ENCODE measurements around the gene ADORA2A. TPM values are rescaled to one million over a fixed set of nuclear protein-coding genes. Genes with fewer than 3 reads are reported as not detected.

The ADORA2A gene
- total RNA-seq, 1 donor from 2014 or later = 7.2 TPM

- TF ChIP-seq CTCF (conservative IDR thresholded peaks at IDR 0.05) = no peak
- Mint-ChIP-seq H3K4me3 (no peak overlapping the region), H3K27me3 (peaks cover 11% of the 10 kb centered on the region), H3K27ac (no peak overlapping the region), H3K9me3 (no peaks in the 10 kb centered on the region), H3K4me1 (ENCODE audit: unreplicated experiment) (peaks cover 3% of the 10 kb centered on the region), H3K36me3 (no peaks in the 10 kb centered on the region)
- DNase-seq (ENCODE audit: extremely low spot score, unreplicated experiment) = no peak
Observed at GRCh38 chr22:24420072-24420976, 7.1 kb upstream of the ADORA2A start.

- no peak for TF ChIP-seq CTCF (conservative IDR thresholded peaks at IDR 0.05)
- H3K4me3 Mint-ChIP-seq = peak overlapping the region; percentile 67
- DNase-seq (ENCODE audit: extremely low spot score, unreplicated experiment) = no peak
- H3K27ac Mint-ChIP-seq = peak overlapping the region; percentile 36
- no peaks in the 10 kb centered on the region for H3K9me3 Mint-ChIP-seq
- no peaks in the 10 kb centered on the region for H3K36me3 Mint-ChIP-seq
- peaks cover 18% of the 10 kb centered on the region for H3K27me3 Mint-ChIP-seq
- H3K4me1 Mint-ChIP-seq (ENCODE audit: unreplicated experiment) = peaks cover 5% of the 10 kb centered on the region
Observed at GRCh38 chr22:24420977-24421343, 6.4 kb upstream of the ADORA2A start.

GRCh38 chr22:24421428-24421931, 5.9 kb upstream of the ADORA2A start:
- Mint-ChIP-seq H3K36me3 (no peaks in the 10 kb centered on the region), H3K27ac (peak overlapping the region; percentile 36), H3K27me3 (peaks cover 22% of the 10 kb centered on the region), H3K9me3 (no peaks in the 10 kb centered on the region), H3K4me3 (peak overlapping the region; percentile 67), H3K4me1 (ENCODE audit: unreplicated experiment) (peaks cover 8% of the 10 kb centered on the region)
- DNase-seq (ENCODE audit: extremely low spot score, unreplicated experiment) = no peak
- peak; percentile 43 for TF ChIP-seq CTCF (conservative IDR thresholded peaks at IDR 0.05)

- peak overlapping the region; percentile 67 for H3K27ac Mint-ChIP-seq
- no peak for TF ChIP-seq CTCF (conservative IDR thresholded peaks at IDR 0.05)
- peaks cover 8% of the 10 kb centered on the region for H3K4me1 Mint-ChIP-seq (ENCODE audit: unreplicated experiment)
Observed at GRCh38 chr22:24422102-24422665, 5.2 kb upstream of the ADORA2A start.

GRCh38 chr22:24423519-24424000, 3.8 kb upstream of the ADORA2A start:
- H3K9me3 Mint-ChIP-seq = no peaks in the 10 kb centered on the region
- peaks cover 13% of the 10 kb centered on the region for H3K4me1 Mint-ChIP-seq (ENCODE audit: unreplicated experiment)
- no peaks in the 10 kb centered on the region for H3K36me3 Mint-ChIP-seq
- peak overlapping the region; percentile 71 for H3K4me3 Mint-ChIP-seq
- peak; percentile 93 for TF ChIP-seq CTCF (conservative IDR thresholded peaks at IDR 0.05)
- H3K27me3 Mint-ChIP-seq = peaks cover 31% of the 10 kb centered on the region
- peak; percentile 83 for DNase-seq (ENCODE audit: extremely low spot score, unreplicated experiment)
- H3K27ac Mint-ChIP-seq = no peak overlapping the region

More at GRCh38 chr22:24422102-24422665, 5.2 kb upstream of the ADORA2A start:
- Mint-ChIP-seq H3K27me3 (peaks cover 27% of the 10 kb centered on the region), H3K9me3 (no peaks in the 10 kb centered on the region), H3K4me3 (peak overlapping the region; percentile 83), H3K36me3 (no peaks in the 10 kb centered on the region)
- no peak for DNase-seq (ENCODE audit: extremely low spot score, unreplicated experiment)

Data from type B pancreatic cell (in vitro differentiated cells).